K562 (cell line): ENCODE data around the gene RYR1. TPM values are rescaled to one million over a fixed set of nuclear protein-coding genes. Genes with fewer than 3 reads are reported as not detected.

Experiments
- ID3 ChIP-seq, 2 experiments: fragments of 250-450 bp in 1 of 2; fragments of 450-650 bp in 1 of 2; sonication (Bioruptor Pico) in 1 of 2; IDR thresholded peaks; 2 replicates each; pipeline versions ENCODE4 v1.6.1 to v1.8.0; 2016 to 2021; ENCODE audit warnings: mild to moderate bottlenecking in 2 of 2, moderate library complexity in 2 of 2, missing compliant biosample characterization in 1 of 2, missing genetic modification characterization in 1 of 2
- NKRF ChIP-seq: fragments of 450-650 bp; IDR thresholded peaks from 2 replicates; pipeline ENCODE4 v1.6.1; 2016; ENCODE audit warnings: borderline replicate concordance
- RREB1 ChIP-seq: fragments of 250-450 bp; sonication (Bioruptor Pico); IDR thresholded peaks from 2 replicates; pipeline ENCODE4 v1.4.0; 2020
- TEAD2 ChIP-seq: fragments of 450-650 bp; IDR thresholded peaks from 2 replicates; pipeline ENCODE4 v1.6.1; 2016; ENCODE audit warnings: missing genetic modification characterization, control low read depth, missing compliant biosample characterization
- ZNF395 ChIP-seq: fragments of 200-800 bp; sonication (Bioruptor generic); IDR thresholded peaks from 2 replicates; pipeline ENCODE4 v1.6.1; 2017; ENCODE audit warnings: missing genetic modification characterization, missing compliant biosample characterization
- polyA plus RNA-seq, 8 experiments: library from polyadenylated mRNA; depleted of rRNA in 4 of 8; stranded (reverse) in 5 of 8; unstranded in 3 of 8; fragments of >200 nt; fragmentation: Nextera tagmentation in 2 of 8; fragmentation: Illumina TruSeq in 1 of 8; extraction: Ambion mirVana in 2 of 8; extraction: Trizol in 1 of 8; gene quantifications; 2 replicates each; pipeline versions ENCODE4 v1.2.1 to v1.2.3, GENCODE V29; 2011 to 2014; ENCODE audit warnings: inconsistent platforms in 1 of 8, missing spikeins in 1 of 8
- total RNA-seq, 7 experiments: library from RNA; depleted of rRNA in 6 of 7; stranded (reverse); fragments of >200 nt in 6 of 7; fragmentation: Illumina TruSeq in 2 of 7; extraction: Trizol in 2 of 7; gene quantifications; 2 replicates each; pipeline versions ENCODE4 v1.2.1 to v1.2.3, GENCODE V29; 2011 to 2021; ENCODE audit warnings: low replicate concordance in 1 of 7

The RYR1 gene
- total and polyA plus RNA-seq, 9 of the 15 experiments (the other 6 are each of a cell fraction or from before 2014, with no cell fraction given) = 0.11 to 7.4 (median 3.7) TPM

- no peak for TF ChIP-seq NKRF
- TF ChIP-seq ZNF395 (CRISPR knock-in tag) = 0 out of 2 replicates have a peak, but pooled peaks have one; percentile 66
- TF ChIP-seq ID3 (CRISPR knock-in tag; IDR thresholded peaks at IDR 0.05) = no peak
- peak; percentile 53; the same call in 1 of the 2 replicates for TF ChIP-seq ID3 (tag; IDR thresholded peaks at IDR 0.05)
- no peak for TF ChIP-seq TEAD2
- TF ChIP-seq RREB1 (CRISPR knock-in tag) = 0 out of 2 replicates have a peak, but pooled peaks have one; percentile 45
Observed at GRCh38 chr19:38506375-38506722, 72.9 kb downstream of the RYR1 start (continued).
